ENCODE data around the gene STOX2.

STOX2 gene

GRCh38 chr4:184022679-184023383 is 117.7 kb downstream of the STOX2 start:
- TF ChIP-seq, protein P1, sequence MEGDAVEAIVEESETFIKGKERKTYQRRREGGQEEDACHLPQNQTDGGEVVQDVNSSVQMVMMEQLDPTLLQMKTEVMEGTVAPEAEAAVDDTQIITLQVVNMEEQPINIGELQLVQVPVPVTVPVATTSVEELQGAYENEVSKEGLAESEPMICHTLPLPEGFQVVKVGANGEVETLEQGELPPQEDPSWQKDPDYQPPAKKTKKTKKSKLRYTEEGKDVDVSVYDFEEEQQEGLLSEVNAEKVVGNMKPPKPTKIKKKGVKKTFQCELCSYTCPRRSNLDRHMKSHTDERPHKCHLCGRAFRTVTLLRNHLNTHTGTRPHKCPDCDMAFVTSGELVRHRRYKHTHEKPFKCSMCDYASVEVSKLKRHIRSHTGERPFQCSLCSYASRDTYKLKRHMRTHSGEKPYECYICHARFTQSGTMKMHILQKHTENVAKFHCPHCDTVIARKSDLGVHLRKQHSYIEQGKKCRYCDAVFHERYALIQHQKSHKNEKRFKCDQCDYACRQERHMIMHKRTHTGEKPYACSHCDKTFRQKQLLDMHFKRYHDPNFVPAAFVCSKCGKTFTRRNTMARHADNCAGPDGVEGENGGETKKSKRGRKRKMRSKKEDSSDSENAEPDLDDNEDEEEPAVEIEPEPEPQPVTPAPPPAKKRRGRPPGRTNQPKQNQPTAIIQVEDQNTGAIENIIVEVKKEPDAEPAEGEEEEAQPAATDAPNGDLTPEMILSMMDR (conservative IDR thresholded peaks at IDR 0.05; ENCODE audit: low read depth, low read length), result no peak
- no peak overlapping the region for H3K4me3 ChIP-seq (ENCODE audit: low read depth, low read length)
- DNase-seq (ENCODE audit: low read depth), result no peak

DNA sequence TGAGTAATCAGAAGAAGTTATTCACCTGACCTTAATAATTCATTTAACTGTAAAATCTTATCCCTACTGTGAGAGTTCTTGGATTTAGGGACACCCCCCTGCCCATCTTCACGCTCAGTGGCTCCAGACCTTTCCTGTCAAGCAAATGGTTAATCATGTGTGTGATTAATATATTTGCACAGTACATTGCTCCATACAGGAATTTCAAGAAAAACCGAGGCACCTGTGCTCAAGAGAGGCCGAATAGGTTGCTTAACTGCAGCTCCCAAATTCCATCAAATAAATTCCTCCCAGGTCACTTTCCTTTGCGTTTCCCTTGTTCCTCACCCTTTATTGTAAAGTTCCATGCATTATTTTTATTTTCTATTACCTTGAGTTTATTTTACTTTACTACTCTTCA is 119.5 kb downstream of the STOX2 start:
- TF ChIP-seq, protein P1 (conservative IDR thresholded peaks at IDR 0.05; ENCODE audit: low read depth, low read length), result no peak
- DNase-seq (ENCODE audit: low read depth), result no peak
- H3K4me3 ChIP-seq (ENCODE audit: low read depth, low read length), result no peak overlapping the region

DNA sequence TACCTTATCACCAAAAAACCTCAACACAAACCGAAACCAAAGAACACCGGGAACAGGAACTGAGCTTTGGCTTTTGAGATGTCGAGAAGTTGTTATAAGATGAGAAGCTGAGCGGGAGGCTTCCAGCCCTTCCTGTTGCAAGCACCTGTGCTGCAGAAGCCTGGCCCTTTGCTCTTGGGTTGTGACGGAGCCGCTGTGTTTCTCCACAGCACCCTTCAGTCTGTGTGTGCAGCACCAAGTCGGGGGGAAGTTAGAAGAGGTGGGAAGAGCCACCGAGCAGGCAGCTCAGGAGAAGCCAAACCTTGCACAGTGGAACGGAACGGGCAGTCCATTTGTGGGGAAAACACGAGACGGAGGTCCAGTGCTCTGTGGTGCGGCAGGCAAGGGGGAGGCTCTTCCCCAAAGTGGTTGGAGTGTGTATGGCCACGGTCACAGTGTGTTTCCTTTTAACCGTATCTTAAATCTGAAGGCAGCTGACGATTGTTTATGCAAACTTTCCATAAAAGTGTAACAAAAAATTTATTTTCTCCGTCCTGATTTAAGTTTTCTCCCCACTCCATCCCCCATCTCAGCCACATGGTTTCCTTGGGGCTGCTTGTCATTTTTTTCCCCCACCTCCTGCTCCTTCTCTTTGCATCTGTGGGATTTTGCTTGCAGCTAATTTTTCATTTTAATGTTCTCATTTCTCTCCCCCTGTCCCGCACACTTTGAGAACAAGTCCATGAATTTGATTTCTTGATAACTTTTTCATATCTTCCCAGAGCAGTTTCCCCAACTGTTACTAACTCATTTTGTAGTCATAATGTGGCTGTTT is 123.7 kb downstream of the STOX2 start:
- TF ChIP-seq, protein P1 (conservative IDR thresholded peaks at IDR 0.05; ENCODE audit: low read depth, low read length), result no peak
- H3K4me3 ChIP-seq (ENCODE audit: low read depth, low read length), result no peak overlapping the region
- no peak for DNase-seq (ENCODE audit: low read depth)

DNA sequence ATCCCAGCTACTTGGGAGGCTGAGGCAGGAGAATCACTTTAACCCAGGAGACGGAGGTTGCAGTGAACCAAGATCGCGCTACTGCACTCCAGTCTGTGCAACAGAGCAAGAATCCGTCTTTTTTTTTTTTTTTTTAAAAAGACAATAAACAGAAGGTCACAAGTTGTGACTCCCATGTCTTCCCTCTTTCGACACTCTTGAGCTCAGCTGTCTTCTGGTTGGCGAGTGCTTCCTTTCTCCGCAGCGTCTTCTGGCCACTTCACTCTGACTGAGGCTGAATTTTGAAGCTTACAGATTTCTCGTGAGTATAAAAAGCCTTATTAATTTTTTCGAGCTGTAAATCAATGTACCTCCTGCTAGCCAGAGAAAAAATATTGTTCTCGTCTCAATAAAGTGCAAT is 124.9 kb downstream of the STOX2 start:
- TF ChIP-seq, protein P1 (conservative IDR thresholded peaks at IDR 0.05; ENCODE audit: low read depth, low read length), result no peak
- no peak overlapping the region for H3K4me3 ChIP-seq (ENCODE audit: low read depth, low read length)
- no peak for DNase-seq (ENCODE audit: low read depth)

DNA sequence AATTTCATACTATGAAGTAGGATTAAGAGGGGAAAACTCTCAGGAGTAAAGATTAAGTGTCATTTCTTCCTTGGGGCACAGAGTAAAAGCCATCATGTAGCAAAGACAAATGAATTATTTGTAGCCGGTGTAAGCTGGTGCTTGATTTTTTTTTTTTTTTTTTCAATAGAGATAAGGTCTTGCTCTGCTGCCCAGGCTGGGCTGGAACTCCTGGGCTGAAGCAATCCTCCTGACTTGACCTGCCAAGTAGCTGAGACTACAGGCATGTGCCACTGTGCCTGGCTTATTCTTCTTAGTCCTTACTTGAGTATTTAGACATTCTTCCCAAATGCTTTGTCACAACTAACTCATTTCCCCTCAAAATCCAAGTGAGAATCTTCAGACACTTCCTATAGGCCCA is 125.7 kb downstream of the STOX2 start:
- TF ChIP-seq, protein P1 (conservative IDR thresholded peaks at IDR 0.05; ENCODE audit: low read depth, low read length), result no peak
- no peak overlapping the region for H3K4me3 ChIP-seq (ENCODE audit: low read depth, low read length)
- no peak for DNase-seq (ENCODE audit: low read depth)

DNA sequence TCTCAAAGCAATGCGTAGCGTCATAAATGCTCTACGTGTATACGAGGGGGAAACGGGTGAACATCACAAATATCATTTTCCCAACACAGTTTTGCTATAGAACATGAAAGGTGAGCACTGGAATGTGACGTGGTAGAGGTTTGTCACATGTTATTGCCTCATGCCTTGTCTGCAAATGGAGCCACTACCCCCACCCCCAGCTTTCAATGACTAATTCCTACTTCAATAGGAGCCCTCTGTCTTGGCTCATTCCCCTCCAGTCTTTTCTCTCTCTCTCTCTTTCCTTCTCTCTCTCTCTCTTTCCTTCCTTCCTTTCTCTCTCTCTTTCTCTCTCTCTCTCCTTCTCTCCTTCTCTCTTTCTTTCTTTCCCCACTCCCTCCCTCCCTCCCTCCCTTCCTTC is 127.0 kb downstream of the STOX2 start:
- no peak for DNase-seq (ENCODE audit: low read depth)
- TF ChIP-seq, protein P1 (conservative IDR thresholded peaks at IDR 0.05; ENCODE audit: low read depth, low read length), result no peak
- no peak overlapping the region for H3K4me3 ChIP-seq (ENCODE audit: low read depth, low read length)

Measured in choroid plexus epithelial cell (primary cell).